ENCODE measurements around the gene SEL1L.

DNA sequence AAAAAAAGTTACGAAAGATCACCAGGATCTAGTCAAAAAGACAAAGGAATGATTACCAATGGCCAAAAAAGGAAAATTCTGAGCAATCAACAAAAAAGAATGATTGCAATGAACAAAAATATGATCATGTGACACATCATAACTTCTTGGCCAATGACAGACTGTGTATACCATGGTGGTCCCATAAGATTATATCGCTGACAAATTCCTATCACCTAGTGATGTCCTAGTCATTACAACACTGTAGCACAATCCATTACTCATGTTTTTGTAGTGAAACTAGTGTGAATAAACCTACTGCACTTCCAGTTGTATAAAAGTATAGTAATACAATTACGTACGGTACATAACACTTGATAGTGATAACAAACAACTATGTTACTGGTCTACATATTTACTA is 12.3 kb downstream of the SEL1L start:
- TF ChIP-seq POLR2A (IDR thresholded peaks at IDR 0.05) (no peak), EP300 (IDR thresholded peaks at IDR 0.05) (no peak)
- TF ChIP-seq, protein P1, sequence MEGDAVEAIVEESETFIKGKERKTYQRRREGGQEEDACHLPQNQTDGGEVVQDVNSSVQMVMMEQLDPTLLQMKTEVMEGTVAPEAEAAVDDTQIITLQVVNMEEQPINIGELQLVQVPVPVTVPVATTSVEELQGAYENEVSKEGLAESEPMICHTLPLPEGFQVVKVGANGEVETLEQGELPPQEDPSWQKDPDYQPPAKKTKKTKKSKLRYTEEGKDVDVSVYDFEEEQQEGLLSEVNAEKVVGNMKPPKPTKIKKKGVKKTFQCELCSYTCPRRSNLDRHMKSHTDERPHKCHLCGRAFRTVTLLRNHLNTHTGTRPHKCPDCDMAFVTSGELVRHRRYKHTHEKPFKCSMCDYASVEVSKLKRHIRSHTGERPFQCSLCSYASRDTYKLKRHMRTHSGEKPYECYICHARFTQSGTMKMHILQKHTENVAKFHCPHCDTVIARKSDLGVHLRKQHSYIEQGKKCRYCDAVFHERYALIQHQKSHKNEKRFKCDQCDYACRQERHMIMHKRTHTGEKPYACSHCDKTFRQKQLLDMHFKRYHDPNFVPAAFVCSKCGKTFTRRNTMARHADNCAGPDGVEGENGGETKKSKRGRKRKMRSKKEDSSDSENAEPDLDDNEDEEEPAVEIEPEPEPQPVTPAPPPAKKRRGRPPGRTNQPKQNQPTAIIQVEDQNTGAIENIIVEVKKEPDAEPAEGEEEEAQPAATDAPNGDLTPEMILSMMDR (IDR thresholded peaks at IDR 0.05), result no peak

Data from ovary (tissue), 3 donors.